H1 (cell line): ENCODE results near the gene FKBP1B. TPM values are rescaled to one million over a fixed set of nuclear protein-coding genes. Genes with fewer than 3 reads are reported as not detected.

Source experiments
- FOSL1 ChIP-seq: IDR thresholded peaks from 2 replicates; pipeline ENCODE4 v1.6.1; 2011; ENCODE audit warnings: mild to moderate bottlenecking, low read depth, low read length, moderate library complexity; ENCODE audit not compliant: insufficient read depth
- POLR2AphosphoS5 ChIP-seq: IDR thresholded peaks from 2 replicates; pipeline ENCODE4 v1.6.1; 2011; ENCODE audit warnings: low read depth, low read length
- TAF7 ChIP-seq: optimal IDR thresholded peaks from 2 replicates; pipeline ENCODE3; 2011; ENCODE audit warnings: low read depth, mild to moderate bottlenecking, inconsistent platforms, low read length, moderate library complexity, borderline replicate concordance
- TBP ChIP-seq: IDR thresholded peaks from 2 replicates; pipeline ENCODE4 v1.6.1; 2011; ENCODE audit warnings: low read depth, low read length, improper control_type of control experiment
- polyA plus RNA-seq, 7 experiments: library from polyadenylated mRNA; depleted of rRNA in 3 of 7; stranded (reverse) in 5 of 7; unstranded in 2 of 7; fragments of >200 nt in 5 of 7; fragments of 200-250 nt in 2 of 7; gene quantifications; 1 replicate in 5 of 7; 2 replicates in 1 of 7; 4 replicates in 1 of 7; pipeline versions ENCODE4 v1.2.1 to v1.2.3, GENCODE V29; 2011 to 2013; ENCODE audit warnings: missing spikeins in 2 of 7, mixed read lengths in 2 of 7
- total RNA-seq: library from RNA; stranded (reverse); fragmentation: NEBNext Ultra II Directional; extraction: Animal tissue kit (Norgen Biotek cat#: 25700); gene quantifications from 2 replicates; pipeline ENCODE4 v1.2.1, GENCODE V29; 2021

Gene FKBP1B
- total and polyA plus RNA-seq, 2 of the 8 experiments (the other 6 are each of a cell fraction or from before 2014, with no cell fraction given): 50.8 to 151 TPM

- TF ChIP-seq FOSL1 (no peak), TAF7 (no peak), TBP (no peak), POLR2AphosphoS5 (no peak)
- TF ChIP-seq, all 59 proteins: peak for 0
Measured at GRCh38 chr2:24073816-24074215, 24.3 kb downstream of the FKBP1B start (continued).
